Thyroid gland (tissue), 4 donors: Measurements from ENCODE around the gene OLFML1.

Experiments used
- CTCF ChIP-seq, 6 experiments: fragments of 200-600 bp in 3 of 6; fragments of 450-650 bp in 3 of 6; sonication (generic) in 3 of 6; IDR thresholded peaks; one replicate each; pipeline ENCODE4 v1.5.1; 2016 to 2019; ENCODE audit warnings: antibody characterized with exemption in 6 of 6, mild to moderate bottlenecking in 2 of 6, inconsistent platforms in 1 of 6, moderate library complexity in 1 of 6
- POLR2A ChIP-seq, 2 donors: fragments of 450-650 bp; IDR thresholded peaks; one replicate each; pipeline ENCODE4 v1.6.1; 2017; ENCODE audit warnings: antibody characterized with exemption in 2 of 2, mild to moderate bottlenecking in 2 of 2, moderate library complexity in 1 of 2

DNA sequence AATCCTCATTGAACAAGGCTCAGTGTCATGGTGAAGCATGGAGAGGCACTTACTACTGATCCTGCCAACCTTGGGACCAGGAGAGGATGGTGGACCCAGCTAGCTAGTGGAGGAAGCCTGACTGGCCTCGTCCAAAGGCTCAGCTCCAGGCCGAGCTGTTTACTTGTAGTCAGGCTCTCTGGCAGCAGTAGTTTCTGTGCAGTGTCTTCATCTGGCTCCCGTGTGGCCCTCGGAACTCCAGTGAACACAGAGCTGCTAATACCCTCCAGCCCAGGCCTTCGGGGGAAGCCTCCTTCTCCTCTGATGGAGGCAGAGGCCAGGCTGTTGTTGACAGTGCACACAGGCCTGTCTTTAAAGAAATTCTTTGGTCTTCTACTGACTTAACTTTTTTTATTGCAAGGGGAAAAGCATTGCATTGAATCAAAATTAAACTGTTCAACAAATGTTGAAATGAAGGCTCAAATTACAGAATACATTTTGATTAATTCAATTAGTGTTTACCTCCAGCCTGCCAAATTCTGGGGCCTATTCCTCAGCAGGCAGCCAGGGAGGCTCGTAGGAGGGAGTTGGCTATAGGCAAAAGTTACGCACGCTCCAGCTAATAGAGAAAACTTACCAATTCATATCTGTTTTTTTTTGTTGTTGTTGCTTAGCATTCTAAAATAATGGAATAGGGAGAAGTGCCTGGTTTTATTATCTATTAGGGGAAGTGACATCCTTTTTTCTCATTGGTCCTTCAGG, 47.3 kb downstream of the OLFML1 start:
- TF ChIP-seq CTCF (IDR thresholded peaks at IDR 0.05) (no peak), POLR2A (IDR thresholded peaks at IDR 0.05) (no peak)
